GM12801 (cell line): ENCODE results near the gene VWA3B.

Source experiments
- CTCF ChIP-seq: IDR thresholded peaks from one replicate; pipeline ENCODE4 v1.5.1; 2011; ENCODE audit warnings: control low read depth; ENCODE audit not compliant: insufficient read length; ENCODE audit errors: extremely low read depth

Gene VWA3B

GRCh38 chr2:98091738-98092137 is 4.8 kb downstream of the VWA3B start:
- no peak for TF ChIP-seq CTCF

GRCh38 chr2:98093146-98093545 is 6.2 kb downstream of the VWA3B start:
- TF ChIP-seq CTCF, result no peak

GRCh38 chr2:98093611-98094010 is 6.6 kb downstream of the VWA3B start:
- TF ChIP-seq CTCF, result no peak

- no peak for TF ChIP-seq CTCF
These were observed 13.2 kb downstream of the VWA3B start for GRCh38 chr2:98099939-98100743.

GRCh38 chr2:98102878-98103277 is 15.9 kb downstream of the VWA3B start:
- TF ChIP-seq CTCF, result no peak

- TF ChIP-seq CTCF, result no peak
These were observed 21.1 kb downstream of the VWA3B start for GRCh38 chr2:98108110-98108509.

GRCh38 chr2:98110741-98111140 is 23.8 kb downstream of the VWA3B start:
- TF ChIP-seq CTCF, result no peak
